Mesodermal cell (in vitro differentiated cells): ENCODE measurements around the gene ZNF652.
"Not testable (repeated sequence)": the region's sequence is repeated elsewhere in the genome, so short reads cannot be mapped to it uniquely, and the experiment has no call there.

Experiments
- H3K27ac ChIP-seq: 2 replicates; pipeline ENCODE4 v1.7.0; 2013; ENCODE audit warnings: mild to moderate bottlenecking, low read depth, low read length, moderate library complexity; ENCODE audit not compliant: severe bottlenecking
- H3K36me3 ChIP-seq: 2 replicates; pipeline ENCODE4 v1.7.1; 2013; ENCODE audit warnings: mild to moderate bottlenecking, low read length, moderate library complexity; ENCODE audit not compliant: control insufficient read depth, insufficient read depth
- H3K4me1 ChIP-seq: one replicate; pipeline ENCODE4 v1.7.1; 2013; ENCODE audit warnings: mild to moderate bottlenecking, low read length; ENCODE audit not compliant: insufficient read depth, control insufficient read depth, poor library complexity, severe bottlenecking
- H3K4me3 ChIP-seq: 2 replicates; pipeline ENCODE4 v1.7.0; 2013; ENCODE audit warnings: low read length, control low read depth, mild to moderate bottlenecking; ENCODE audit not compliant: insufficient read depth, poor library complexity, severe bottlenecking; ENCODE audit errors: extremely low read depth
- H3K9me3 ChIP-seq: 2 replicates; pipeline ENCODE4 v1.7.1; 2013; ENCODE audit warnings: mild to moderate bottlenecking, low read length, moderate library complexity; ENCODE audit not compliant: control insufficient read depth
- WGBS, 2 experiments: methylation state at CpG; one replicate each; pipeline ENCODE4 v1.1.5; 2013; ENCODE audit warnings: missing lambda C conversion rate in 2 of 2; ENCODE audit not compliant: insufficient coverage in 2 of 2; 5-methylcytosine and 5-hydroxymethylcytosine counted together

Gene ZNF652

DNA sequence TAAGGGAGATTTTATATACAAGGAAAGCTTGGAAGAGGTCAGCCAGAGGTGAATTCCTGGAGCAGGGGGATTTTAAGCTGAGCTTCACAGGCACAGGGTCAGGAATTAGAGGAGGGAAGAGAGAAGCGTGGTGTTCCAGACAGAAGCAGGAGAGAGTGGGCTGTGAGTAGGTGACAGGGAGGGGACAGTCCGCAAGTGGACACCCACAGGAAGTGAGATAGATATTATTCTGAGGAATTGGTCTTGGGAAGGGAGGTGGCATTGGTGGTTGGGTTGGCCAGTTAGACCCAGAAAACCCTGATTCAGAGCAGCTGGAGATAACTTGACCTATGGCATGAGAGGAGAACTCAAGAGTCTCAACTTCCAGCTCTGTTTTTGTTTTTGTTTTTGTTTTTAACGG is 37.9 kb upstream of the ZNF652 start:
- Histone ChIP-seq H3K27ac (no peak overlapping the region), H3K4me3 (no peak overlapping the region), H3K36me3 (peaks cover 20% of the 10 kb centered on the region), H3K4me1 (peaks cover 6% of the 10 kb centered on the region), H3K9me3 (no peaks in the 10 kb centered on the region)
- 89 to 98% methylated on average over 3 of the region's 3 CpGs for WGBS, 2 experiments

DNA sequence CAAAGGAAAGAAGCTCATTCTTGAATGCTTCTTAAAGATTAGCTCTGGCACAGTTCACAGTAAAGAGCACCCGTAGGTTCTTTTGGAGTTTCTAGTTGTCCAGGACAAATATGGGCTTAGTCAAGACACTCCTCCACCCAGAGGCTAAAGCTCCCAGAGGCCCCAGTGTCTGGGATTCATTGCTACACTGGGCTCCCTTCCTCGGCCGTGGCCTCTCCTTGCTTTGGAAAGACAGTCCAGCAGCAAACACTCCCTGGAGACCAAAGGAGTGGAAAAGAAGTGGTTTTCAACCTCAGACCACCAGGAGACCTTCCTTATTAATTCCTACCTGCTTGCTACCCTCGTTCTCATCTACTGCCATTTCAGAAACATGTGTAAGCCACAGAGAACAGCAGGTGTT is 35.5 kb upstream of the ZNF652 start:
- 79 to 83% methylated on average over 2 to 3 of the region's 4 CpGs for WGBS, 2 experiments

DNA sequence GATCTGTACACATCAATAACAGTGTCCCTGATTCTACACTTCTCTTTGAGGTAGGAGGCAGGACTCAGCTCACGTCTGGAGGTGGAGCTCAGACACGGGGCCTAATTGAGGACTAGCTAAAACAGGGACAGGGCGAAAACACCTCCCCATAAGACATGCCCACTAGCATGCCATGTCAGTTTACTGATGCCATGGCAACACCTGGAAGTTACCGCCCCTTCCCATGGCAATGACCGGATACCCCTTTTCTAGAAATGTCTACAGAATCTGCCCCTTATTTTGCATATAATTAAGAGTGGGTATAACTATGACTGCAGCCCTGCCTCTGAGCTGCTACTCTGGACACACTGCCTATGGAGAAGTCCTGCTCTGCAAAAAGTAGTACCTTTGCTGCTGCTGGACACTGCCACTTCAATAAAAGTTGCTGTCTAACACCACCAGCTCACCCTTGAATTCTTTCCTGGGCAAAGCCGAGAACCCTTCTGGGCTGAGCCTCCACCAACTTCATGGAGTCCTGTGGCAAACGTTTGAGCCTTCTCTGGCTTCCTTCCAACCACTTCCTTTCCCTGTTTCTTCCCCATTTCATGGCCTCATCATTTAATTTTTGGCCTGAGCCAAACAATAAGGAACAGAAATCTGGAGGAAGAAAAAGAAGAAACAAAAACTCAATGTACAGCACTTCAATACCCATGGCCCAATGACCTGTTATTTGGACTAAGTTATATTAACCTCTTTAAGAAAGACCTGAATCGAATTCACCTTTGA is 31.6 kb upstream of the ZNF652 start:
- 96% methylated on average over 4 of the region's 8 CpGs for WGBS, 2 experiments
- H3K4me3 ChIP-seq, result no peak overlapping the region
- H3K9me3 ChIP-seq, result no peaks in the 10 kb centered on the region

More for the DNA sequence above, 35.5 kb upstream of the ZNF652 start:
- H3K36me3 ChIP-seq, result no peaks in the 10 kb centered on the region
- no peaks in the 10 kb centered on the region for H3K9me3 ChIP-seq
- H3K4me3 ChIP-seq, result no peak overlapping the region
- H3K27ac ChIP-seq, result no peak overlapping the region
- peaks cover 6% of the 10 kb centered on the region for H3K4me1 ChIP-seq

DNA sequence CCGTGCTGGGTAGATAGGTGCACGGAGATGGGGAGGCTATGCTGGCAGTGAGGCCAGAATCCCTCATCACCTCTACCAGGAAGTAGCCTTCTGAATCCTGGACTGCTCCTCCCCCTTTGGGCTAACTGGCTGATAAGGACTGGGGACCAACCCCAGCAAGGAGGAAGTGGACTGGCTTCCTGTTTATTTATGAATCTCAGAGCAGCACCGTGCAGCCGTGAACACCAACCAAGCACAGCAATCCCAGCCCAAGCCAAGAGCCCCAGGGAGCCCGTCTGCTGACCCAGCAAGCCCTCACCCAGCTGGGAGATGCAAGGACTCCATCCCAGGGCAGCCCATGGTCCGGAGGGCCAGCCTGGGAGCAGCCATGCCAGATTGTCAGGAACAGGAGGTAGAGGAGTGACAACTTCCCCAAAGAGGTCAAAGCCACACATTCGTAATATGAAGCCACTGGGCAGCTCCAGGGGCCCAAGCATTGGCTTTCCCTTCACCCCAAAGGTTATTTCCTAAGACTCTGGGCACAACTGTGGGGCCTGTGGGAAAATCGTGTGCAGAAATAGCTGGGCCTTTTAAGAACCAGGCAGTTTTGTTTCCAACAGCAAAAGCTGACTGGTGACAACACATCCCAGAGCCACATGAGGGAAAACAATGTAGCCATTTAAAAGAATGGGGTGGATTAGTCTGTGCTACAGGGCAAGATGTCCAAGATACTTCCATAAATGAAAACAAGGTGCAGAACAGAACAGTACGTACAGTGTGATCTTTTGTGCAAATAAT is 28.7 kb upstream of the ZNF652 start:
- Histone ChIP-seq H3K4me3 (no peak overlapping the region), H3K4me1 (peaks cover 18% of the 10 kb centered on the region), H3K36me3 (no peaks in the 10 kb centered on the region), H3K27ac (peak overlapping the region; percentile 45), H3K9me3 (no peaks in the 10 kb centered on the region)
- 91 to 94% methylated on average over 6 to 9 of the region's 9 CpGs for WGBS, 2 experiments

More for the DNA sequence above, 31.6 kb upstream of the ZNF652 start:
- Histone ChIP-seq H3K36me3 (no peaks in the 10 kb centered on the region), H3K27ac (no peak overlapping the region), H3K4me1 (peaks cover 11% of the 10 kb centered on the region)

DNA sequence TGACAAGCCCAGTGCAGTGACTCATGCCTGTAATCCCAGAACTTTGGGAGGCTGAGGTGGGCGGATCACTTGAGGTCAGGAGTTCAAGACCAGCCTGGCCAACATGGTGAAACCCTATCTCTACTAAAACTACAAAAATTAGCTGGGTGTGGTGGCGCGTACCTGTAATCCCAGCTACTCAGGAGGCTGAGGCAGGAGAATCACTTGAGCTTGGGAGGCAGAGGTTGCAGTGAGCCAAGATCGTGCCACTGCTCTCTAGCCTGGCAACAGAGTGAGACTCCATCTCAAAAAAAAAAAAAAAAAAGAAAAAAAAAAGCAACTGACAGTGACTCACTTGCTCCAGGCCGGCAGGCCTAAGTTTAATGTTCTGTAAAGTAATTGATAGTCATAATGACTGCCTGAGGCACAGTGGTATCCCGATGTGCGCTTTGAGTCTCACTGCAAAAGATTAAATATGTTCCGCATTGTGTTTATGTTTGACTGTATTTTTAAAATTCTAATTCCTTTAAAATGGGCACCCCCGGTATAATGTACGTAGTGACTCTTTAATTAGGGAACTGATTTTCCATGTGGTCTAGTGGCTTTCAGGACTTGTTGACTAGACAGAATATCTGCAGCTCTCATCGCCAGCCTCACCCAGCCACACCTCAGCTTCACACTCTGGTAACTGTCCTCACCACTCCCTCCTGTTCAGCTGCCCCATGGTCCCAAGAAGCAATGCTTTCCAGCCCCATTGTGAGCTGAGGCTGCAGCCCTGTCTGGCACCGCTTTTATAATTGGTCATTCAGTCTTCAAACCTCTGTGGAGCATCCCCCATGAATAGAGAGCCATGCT is 27.7 kb upstream of the ZNF652 start:
- not testable (repeated sequence) for H3K4me3 ChIP-seq, H3K27ac ChIP-seq, H3K36me3 ChIP-seq, H3K9me3 ChIP-seq
- H3K4me1 ChIP-seq, result peaks cover 23% of the 10 kb centered on the region
- WGBS, 2 experiments, result 96 to 98% methylated on average over 7 to 11 of the region's 12 CpGs

DNA sequence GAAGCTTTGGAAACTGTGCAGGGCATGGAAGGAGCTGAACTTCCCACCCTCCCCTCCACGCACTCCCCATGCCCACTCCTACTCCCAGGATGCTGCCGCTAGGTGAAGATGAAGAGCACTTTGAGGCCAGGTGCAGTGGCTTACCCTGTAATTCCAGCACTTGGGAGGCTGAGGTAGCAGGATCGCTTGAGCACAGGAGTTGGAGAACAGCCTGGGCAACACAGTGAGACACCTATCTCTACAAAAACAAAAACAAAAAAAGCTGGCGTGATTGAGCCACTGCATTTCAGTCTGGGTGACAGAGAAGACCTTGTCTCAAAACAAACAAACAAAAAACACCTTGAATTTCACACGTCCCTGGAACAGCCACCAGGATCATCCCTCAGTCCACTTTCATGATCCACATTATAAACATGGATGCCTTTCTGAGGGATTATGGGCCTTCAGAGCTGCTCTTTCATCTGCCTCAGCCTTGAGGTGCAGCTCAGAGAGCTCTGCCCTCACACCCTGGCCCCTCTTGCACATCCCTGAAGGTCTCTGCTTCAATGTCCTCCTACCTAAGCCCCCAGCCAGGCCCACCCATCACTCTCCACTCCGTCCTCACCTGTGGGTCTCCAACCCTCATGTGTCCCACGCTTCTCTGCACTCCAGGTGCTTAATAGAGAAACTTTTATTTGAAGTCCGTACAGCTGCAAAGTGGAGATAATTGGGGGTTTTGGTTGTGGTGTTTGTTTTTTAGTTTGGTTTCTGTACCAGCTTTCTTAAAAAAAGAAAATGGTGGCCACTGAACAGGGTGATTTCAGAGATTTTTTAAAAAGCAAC is 26.9 kb upstream of the ZNF652 start:
- Histone ChIP-seq H3K27ac (no peak overlapping the region), H3K9me3 (no peaks in the 10 kb centered on the region), H3K4me1 (peaks cover 27% of the 10 kb centered on the region), H3K36me3 (no peaks in the 10 kb centered on the region), H3K4me3 (no peak overlapping the region)
- 88 to 97% methylated on average over 2 to 6 of the region's 8 CpGs for WGBS, 2 experiments

DNA sequence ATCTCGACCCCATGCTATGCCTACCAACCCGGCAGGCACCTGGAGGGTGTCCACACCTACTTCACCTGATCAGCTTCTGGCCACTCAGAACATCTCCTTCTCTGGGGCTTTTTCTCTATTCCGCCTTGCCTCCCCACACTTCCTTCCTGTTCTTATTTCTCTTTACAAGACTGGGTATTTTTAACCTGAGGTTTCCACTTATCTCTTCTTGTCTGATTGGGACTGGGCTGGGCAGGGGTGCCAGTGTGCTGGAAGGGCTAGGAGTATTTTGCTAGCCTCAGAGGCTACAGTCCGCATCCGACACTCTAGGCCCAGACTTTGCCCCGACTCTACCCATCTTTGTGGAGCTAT is 26.2 kb upstream of the ZNF652 start:
- H3K4me3 ChIP-seq, result no peak overlapping the region
- 92 to 95% methylated on average over 3 to 6 of the region's 6 CpGs for WGBS, 2 experiments
- H3K36me3 ChIP-seq, result no peaks in the 10 kb centered on the region
- no peak overlapping the region for H3K27ac ChIP-seq
- peaks cover 27% of the 10 kb centered on the region for H3K4me1 ChIP-seq
- H3K9me3 ChIP-seq, result peaks cover 3% of the 10 kb centered on the region

DNA sequence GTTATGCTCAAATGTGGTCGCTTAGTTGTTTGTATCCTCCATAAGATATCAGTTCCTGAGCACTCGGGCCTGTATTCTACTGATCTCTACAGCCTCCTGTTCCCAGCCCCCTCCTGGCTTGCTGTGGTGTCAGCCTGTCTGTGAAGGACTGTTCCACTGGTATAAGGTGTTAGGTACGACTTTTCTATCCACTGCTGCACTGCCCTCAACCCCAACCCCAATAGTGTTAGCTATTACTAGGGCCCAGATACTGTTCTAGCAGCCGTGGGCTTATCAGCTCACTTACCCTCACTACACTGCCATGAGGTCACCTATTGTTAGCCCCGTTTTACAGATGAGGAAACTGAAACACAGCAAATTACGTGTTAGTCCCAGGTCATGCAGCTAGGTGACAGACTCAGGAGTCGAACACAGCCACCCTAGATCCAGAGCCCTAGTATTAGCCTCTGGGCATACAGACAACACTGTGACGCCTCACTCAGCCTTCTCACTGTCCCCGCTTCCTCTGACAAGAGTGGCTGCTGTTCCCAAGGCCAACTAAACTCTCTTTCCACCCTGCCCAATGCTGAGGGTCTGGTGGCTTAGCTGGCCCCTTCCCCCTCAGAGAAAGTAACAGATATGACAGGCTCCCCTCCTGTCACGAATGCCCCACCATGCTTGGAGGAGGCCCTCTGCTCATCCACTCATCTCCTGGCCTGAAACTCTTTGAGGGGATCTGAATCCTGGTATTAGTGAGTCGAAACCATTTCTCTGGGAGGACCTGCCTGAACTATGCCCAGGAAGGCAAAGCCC is 25.6 kb upstream of the ZNF652 start:
- Histone ChIP-seq H3K27ac (no peak overlapping the region), H3K4me3 (no peak overlapping the region), H3K36me3 (no peaks in the 10 kb centered on the region), H3K9me3 (peaks cover 3% of the 10 kb centered on the region), H3K4me1 (peaks cover 31% of the 10 kb centered on the region)
- WGBS, 2 experiments, result 86 to 89% methylated on average over 7 to 8 of the region's 11 CpGs

DNA sequence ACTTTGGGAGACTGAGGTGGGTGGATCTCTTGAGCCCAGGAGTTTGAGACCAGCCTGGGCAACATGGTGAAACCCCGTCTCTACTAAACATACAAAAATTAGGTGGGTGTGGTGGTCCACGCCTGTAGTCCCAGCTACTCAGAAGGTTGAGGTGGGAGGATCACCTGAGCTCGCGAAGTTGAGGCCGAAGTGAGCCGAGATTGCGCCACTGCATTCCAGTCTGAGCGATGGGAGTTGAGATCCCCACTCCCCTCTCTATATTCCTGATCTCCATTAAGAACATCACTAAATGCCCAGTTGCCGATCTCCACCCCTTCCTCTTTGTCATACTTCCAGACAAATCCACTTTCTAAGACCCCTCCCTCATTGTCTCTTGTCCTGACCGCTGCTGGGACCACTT is 24.3 kb upstream of the ZNF652 start:
- 90 to 96% methylated on average over 8 to 9 of the region's 10 CpGs for WGBS, 2 experiments
- no peak overlapping the region for H3K27ac ChIP-seq
- no peaks in the 10 kb centered on the region for H3K36me3 ChIP-seq
- H3K4me3 ChIP-seq, result no peak overlapping the region
- peaks cover 3% of the 10 kb centered on the region for H3K9me3 ChIP-seq
- peaks cover 32% of the 10 kb centered on the region for H3K4me1 ChIP-seq
